HUES64 (cell line): ENCODE results near the gene FOXP4.
A peak's percentile ranks its signal among the peaks of the same experiment; 100 is the strongest.

ENCODE experiments used
- H3K27ac ChIP-seq: 2 replicates; pipeline ENCODE4 v1.7.0; 2013; ENCODE audit warnings: low read depth, low read length, inconsistent platforms
- H3K27me3 ChIP-seq: 2 replicates; pipeline ENCODE4 v1.6.1; 2013; ENCODE audit warnings: mild to moderate bottlenecking, low read length; ENCODE audit not compliant: insufficient read depth
- H3K36me3 ChIP-seq: 2 replicates; pipeline ENCODE4 v1.6.1; 2013; ENCODE audit warnings: mild to moderate bottlenecking, low read length; ENCODE audit not compliant: insufficient read depth
- H3K4me1 ChIP-seq: 2 replicates; pipeline ENCODE4 v1.6.1; 2013; ENCODE audit warnings: mild to moderate bottlenecking, low read length, moderate library complexity; ENCODE audit not compliant: insufficient read depth
- H3K4me3 ChIP-seq: 2 replicates; pipeline ENCODE4 v1.5.1; 2013; ENCODE audit warnings: mild to moderate bottlenecking, low read length, moderate library complexity
- H3K9ac ChIP-seq: 2 replicates; pipeline ENCODE4 v1.6.1; 2013; ENCODE audit warnings: mild to moderate bottlenecking, low read depth, low read length
- H3K9me3 ChIP-seq: 2 replicates; pipeline ENCODE4 v1.6.1; 2013; ENCODE audit warnings: low read depth, low read length; ENCODE audit not compliant: insufficient read depth
- WGBS: fragments of 150-250, 120-280 bp; methylation state at CpG from one replicate; pipeline ENCODE4 v1.1.7; 2013; ENCODE audit warnings: missing lambda C conversion rate; 5-methylcytosine and 5-hydroxymethylcytosine counted together

Gene FOXP4

GRCh38 chr6:41536795-41537758 is 9.1 kb upstream of the FOXP4 start:
- no peaks in the 10 kb centered on the region for H3K36me3 ChIP-seq
- WGBS = 74% methylated on average over 18 of the region's 18 CpGs
- peaks cover 72% of the 10 kb centered on the region for H3K27me3 ChIP-seq
- no peak overlapping the region for H3K9ac ChIP-seq
- no peak overlapping the region for H3K4me3 ChIP-seq
- H3K27ac ChIP-seq = no peak overlapping the region
- H3K4me1 ChIP-seq = peaks cover 11% of the 10 kb centered on the region; the same call in 1 of the 2 replicates
- no peaks in the 10 kb centered on the region for H3K9me3 ChIP-seq

GRCh38 chr6:41538556-41539182 is 7.5 kb upstream of the FOXP4 start:
- no peaks in the 10 kb centered on the region for H3K36me3 ChIP-seq
- 89% methylated on average over 2 of the region's 2 CpGs for WGBS
- H3K4me3 ChIP-seq = no peak overlapping the region
- peaks cover 78% of the 10 kb centered on the region for H3K27me3 ChIP-seq
- H3K9ac ChIP-seq = no peak overlapping the region
- H3K4me1 ChIP-seq = peaks cover 9% of the 10 kb centered on the region; the same call in 1 of the 2 replicates
- no peaks in the 10 kb centered on the region for H3K9me3 ChIP-seq
- H3K27ac ChIP-seq = no peak overlapping the region

GRCh38 chr6:41539204-41539603 is 7.0 kb upstream of the FOXP4 start:
- Histone ChIP-seq H3K4me1 (peaks cover 9% of the 10 kb centered on the region; the same call in 1 of the 2 replicates), H3K27ac (no peak overlapping the region), H3K36me3 (no peaks in the 10 kb centered on the region), H3K4me3 (no peak overlapping the region), H3K9me3 (no peaks in the 10 kb centered on the region), H3K27me3 (peaks cover 84% of the 10 kb centered on the region), H3K9ac (no peak overlapping the region)

GRCh38 chr6:41541364-41541763 is 4.8 kb upstream of the FOXP4 start:
- Histone ChIP-seq H3K36me3 (no peaks in the 10 kb centered on the region), H3K4me1 (peaks cover 21% of the 10 kb centered on the region; the same call in 1 of the 2 replicates), H3K27ac (no peak overlapping the region), H3K9me3 (no peaks in the 10 kb centered on the region), H3K4me3 (no peak overlapping the region), H3K9ac (no peak overlapping the region), H3K27me3 (peaks cover 84% of the 10 kb centered on the region)
- 63% methylated on average over 2 of the region's 2 CpGs for WGBS

- Histone ChIP-seq H3K27ac (no peak overlapping the region), H3K4me1 (peaks cover 12% of the 10 kb centered on the region; the same call in 1 of the 2 replicates), H3K36me3 (no peaks in the 10 kb centered on the region), H3K27me3 (peaks cover 78% of the 10 kb centered on the region), H3K4me3 (no peak overlapping the region), H3K9me3 (no peaks in the 10 kb centered on the region), H3K9ac (no peak overlapping the region)
- 89% methylated on average over 5 of the region's 5 CpGs for WGBS
Measured at GRCh38 chr6:41543087-41543486, 3.1 kb upstream of the FOXP4 start.

GRCh38 chr6:41545247-41545702 is 906 bp upstream of the FOXP4 start:
- H3K9ac ChIP-seq = 0 out of 2 replicates have a peak overlapping the region, but pooled peaks have one; percentile 36
- WGBS = 1% methylated on average over 11 of the region's 15 CpGs
- H3K4me3 ChIP-seq = peak overlapping the region; percentile 76
- no peak overlapping the region for H3K27ac ChIP-seq
- no peaks in the 10 kb centered on the region for H3K9me3 ChIP-seq
- no peaks in the 10 kb centered on the region for H3K36me3 ChIP-seq
- H3K4me1 ChIP-seq = peaks cover 28% of the 10 kb centered on the region
- peaks cover 80% of the 10 kb centered on the region for H3K27me3 ChIP-seq

- no peaks in the 10 kb centered on the region for H3K9me3 ChIP-seq
- WGBS = under 1% methylated on average over 67 of the region's 67 CpGs
- no peak overlapping the region for H3K27ac ChIP-seq
- H3K27me3 ChIP-seq = peaks cover 82% of the 10 kb centered on the region
- peak overlapping the region; percentile 26; the same call in 1 of the 2 replicates for H3K9ac ChIP-seq
- H3K36me3 ChIP-seq = no peaks in the 10 kb centered on the region
- H3K4me3 ChIP-seq = peak overlapping the region; percentile 76
- H3K4me1 ChIP-seq = peaks cover 37% of the 10 kb centered on the region
Measured at GRCh38 chr6:41546475-41546865, 289 bp downstream of the FOXP4 start.

GRCh38 chr6:41546866-41547798 is 951 bp downstream of the FOXP4 start:
- Histone ChIP-seq H3K27me3 (peaks cover 82% of the 10 kb centered on the region), H3K36me3 (no peaks in the 10 kb centered on the region), H3K4me3 (peak overlapping the region; percentile 76), H3K9me3 (no peaks in the 10 kb centered on the region), H3K9ac (peak overlapping the region; percentile 26; the same call in 1 of the 2 replicates), H3K4me1 (peaks cover 42% of the 10 kb centered on the region), H3K27ac (no peak overlapping the region)
- WGBS = under 1% methylated on average over 74 of the region's 82 CpGs

- Histone ChIP-seq H3K9me3 (no peaks in the 10 kb centered on the region), H3K4me3 (peak overlapping the region; percentile 76), H3K9ac (no peak overlapping the region), H3K36me3 (no peaks in the 10 kb centered on the region), H3K27me3 (peaks cover 88% of the 10 kb centered on the region), H3K4me1 (peaks cover 48% of the 10 kb centered on the region), H3K27ac (no peak overlapping the region)
- under 1% methylated on average over 21 of the region's 21 CpGs for WGBS
Measured at GRCh38 chr6:41547799-41548097, 1.6 kb downstream of the FOXP4 start.

- no peak overlapping the region for H3K9ac ChIP-seq
- H3K36me3 ChIP-seq = no peaks in the 10 kb centered on the region
- no peak overlapping the region for H3K27ac ChIP-seq
- H3K9me3 ChIP-seq = no peaks in the 10 kb centered on the region
- 2% methylated on average over 50 of the region's 50 CpGs for WGBS
- peak overlapping the region; percentile 76 for H3K4me3 ChIP-seq
- H3K4me1 ChIP-seq = peaks cover 53% of the 10 kb centered on the region
- peaks cover 89% of the 10 kb centered on the region for H3K27me3 ChIP-seq
Measured at GRCh38 chr6:41548098-41548840, 2.1 kb downstream of the FOXP4 start.
